Measurements from ENCODE around the gene CYP1A1. TPM values are rescaled to one million over a fixed set of nuclear protein-coding genes. Genes with fewer than 3 reads are reported as not detected.

CYP1A1 gene
- total and polyA plus RNA-seq, 2 of the 13 experiments (the other 11 are each of a cell fraction or from before 2014, with no cell fraction given): 7.9 to 8.0 TPM

- peak in 1 of 2 experiments; percentile 7; a peak in 1 of 4 replicates for TF ChIP-seq REST (IDR thresholded peaks at IDR 0.05; ENCODE audit: borderline replicate concordance in 1 of 2, low read depth in 1 of 2, low read length in 2 of 2)
- no peak for TF ChIP-seq TOE1 (CRISPR knock-in tag; IDR thresholded peaks at IDR 0.05)
- TF ChIP-seq ZNF20 (CRISPR knock-in tag; IDR thresholded peaks at IDR 0.05): no peak
- TF ChIP-seq PHF20 (CRISPR knock-in tag; IDR thresholded peaks at IDR 0.05): 0 out of 2 replicates have a peak, but pooled peaks have one; percentile 46
- TF ChIP-seq GTF3A (CRISPR knock-in tag; conservative IDR thresholded peaks at IDR 0.05): no peak
- no peak; the same call in 1 of the 2 replicates for TF ChIP-seq KMT2A (CRISPR knock-in tag; IDR thresholded peaks at IDR 0.05)
- TF ChIP-seq NFYB (CRISPR knock-in tag; IDR thresholded peaks at IDR 0.05): no peak
- TF ChIP-seq SMAD1 (CRISPR knock-in tag; IDR thresholded peaks at IDR 0.05; ENCODE audit: borderline replicate concordance, low read depth): no peak
- no peak for TF ChIP-seq ZFP36L1 (CRISPR knock-in tag; IDR thresholded peaks at IDR 0.05)
- peak; percentile 75; the same call in 1 of the 2 replicates for TF ChIP-seq KAT8 (CRISPR knock-in tag; IDR thresholded peaks at IDR 0.05)
- TF ChIP-seq ARHGAP35 (CRISPR knock-in tag; IDR thresholded peaks at IDR 0.05; ENCODE audit: borderline replicate concordance): no peak
- no peak for TF ChIP-seq GPBP1L1 (CRISPR knock-in tag; IDR thresholded peaks at IDR 0.05)
- TF ChIP-seq ZSCAN25 (CRISPR knock-in tag; IDR thresholded peaks at IDR 0.05): peak; percentile 76
- no peak for TF ChIP-seq GRHL1 (CRISPR knock-in tag; conservative IDR thresholded peaks at IDR 0.05)
- peak; percentile 91 for TF ChIP-seq NR2C2 (CRISPR knock-in tag; IDR thresholded peaks at IDR 0.05; ENCODE audit: borderline replicate concordance)
- peak; percentile 68 for TF ChIP-seq ZNF280D (CRISPR knock-in tag; IDR thresholded peaks at IDR 0.05)
- TF ChIP-seq HDAC1 (CRISPR knock-in tag; IDR thresholded peaks at IDR 0.05): peak; percentile 96
- TF ChIP-seq TEAD2 (CRISPR knock-in tag; IDR thresholded peaks at IDR 0.05): no peak
- peak; percentile 79 for TF ChIP-seq CREM (IDR thresholded peaks at IDR 0.05)
- TF ChIP-seq CREM (CRISPR knock-in tag; IDR thresholded peaks at IDR 0.05): no peak
- peak; percentile 97; the same call in 1 of the 2 replicates for TF ChIP-seq ARNT (IDR thresholded peaks at IDR 0.05)
These were observed 5.4 kb upstream of the CYP1A1 start (continued) for GRCh38 chr15:74730619-74731316.
